Activated naive CD8-positive, alpha-beta T cell (primary cell): ENCODE data around the gene PRIMPOL.

Experiments used
- H3K27ac Mint-ChIP-seq: one replicate; pipeline ENCODE4 v1.8.0; 2021; ENCODE audit warnings: mixed read lengths
- H3K27me3 Mint-ChIP-seq: one replicate; pipeline ENCODE4 v1.8.0; 2021; ENCODE audit warnings: mixed read lengths
- H3K36me3 Mint-ChIP-seq: one replicate; pipeline ENCODE4 v1.8.0; 2021; ENCODE audit warnings: mixed read lengths
- H3K4me1 Mint-ChIP-seq: one replicate; pipeline ENCODE4 v1.8.0; 2021; ENCODE audit warnings: low read depth, mixed read lengths
- H3K4me3 Mint-ChIP-seq: one replicate; pipeline ENCODE4 v1.8.0; 2021; ENCODE audit warnings: mild to moderate bottlenecking, mixed read lengths
- H3K9me3 Mint-ChIP-seq: one replicate; pipeline ENCODE4 v1.8.0; 2021; ENCODE audit warnings: low read depth, mixed read lengths

PRIMPOL gene

DNA sequence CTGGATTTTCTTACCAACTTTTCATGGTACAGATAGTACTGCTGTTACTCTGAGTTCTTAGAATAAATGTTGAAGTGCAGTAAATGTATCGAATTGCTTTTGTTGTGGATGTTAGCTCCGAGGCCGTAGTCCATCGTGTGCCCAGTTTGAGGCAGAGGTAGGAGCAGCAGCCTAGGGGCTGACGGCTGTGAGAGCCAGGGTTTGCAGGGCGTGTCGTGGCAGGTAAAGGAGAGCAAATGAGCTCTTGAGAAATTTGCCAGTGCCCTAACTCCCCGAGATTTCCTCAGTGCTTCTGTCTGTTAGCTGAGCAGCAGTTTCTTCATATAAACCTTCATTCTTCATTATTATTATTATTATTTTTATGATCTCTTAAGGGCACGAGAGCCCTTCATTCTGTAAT, 21.6 kb downstream of the PRIMPOL start:
- H3K4me3 Mint-ChIP-seq, result no peak overlapping the region
- H3K4me1 Mint-ChIP-seq, result peaks cover 23% of the 10 kb centered on the region
- no peaks in the 10 kb centered on the region for H3K27me3 Mint-ChIP-seq
- H3K36me3 Mint-ChIP-seq, result peaks cover 21% of the 10 kb centered on the region
- no peaks in the 10 kb centered on the region for H3K9me3 Mint-ChIP-seq
- H3K27ac Mint-ChIP-seq, result no peak overlapping the region

DNA sequence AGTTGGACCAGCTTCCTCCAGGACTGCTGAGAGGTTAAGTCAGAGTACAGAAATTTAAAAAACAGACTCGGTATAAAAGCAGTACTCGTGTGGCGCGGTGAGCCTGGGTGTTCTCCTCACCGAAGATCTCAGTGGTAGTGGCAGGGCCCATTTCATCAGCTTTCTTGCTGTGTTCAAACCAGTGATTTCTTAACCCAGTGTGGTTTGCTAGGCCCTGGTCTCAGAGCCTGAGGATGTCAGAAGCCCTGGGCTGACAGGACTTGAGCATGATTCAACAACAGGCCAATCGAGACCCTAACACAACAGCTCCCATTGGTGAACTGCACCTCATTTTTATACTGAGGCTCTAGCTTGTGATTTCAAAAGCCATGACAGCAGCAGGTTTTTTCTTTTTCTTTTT, 23.2 kb downstream of the PRIMPOL start:
- Mint-ChIP-seq H3K4me1 (peaks cover 21% of the 10 kb centered on the region), H3K9me3 (no peaks in the 10 kb centered on the region), H3K27ac (no peak overlapping the region), H3K4me3 (no peak overlapping the region), H3K36me3 (peaks cover 15% of the 10 kb centered on the region), H3K27me3 (no peaks in the 10 kb centered on the region)

DNA sequence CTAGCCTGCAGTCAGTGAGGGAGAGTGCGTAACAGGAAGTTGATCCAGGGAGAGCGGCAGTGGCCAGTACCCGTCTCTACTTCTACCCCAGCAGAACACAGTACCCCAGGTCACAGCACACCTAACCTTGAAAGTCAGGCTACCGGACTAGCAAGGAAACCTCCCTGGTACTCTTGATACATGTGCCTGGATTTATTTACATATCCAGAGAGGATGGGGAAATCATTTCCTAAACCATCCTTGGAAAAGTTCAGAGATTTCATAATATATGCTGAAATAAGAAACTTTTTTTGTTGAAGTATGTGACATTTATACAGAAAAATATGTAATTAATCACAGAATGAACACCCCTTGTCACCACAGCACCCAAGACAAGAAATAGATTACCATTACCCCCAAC, 24.5 kb downstream of the PRIMPOL start:
- Mint-ChIP-seq H3K36me3 (peaks cover 7% of the 10 kb centered on the region), H3K4me3 (no peak overlapping the region), H3K9me3 (no peaks in the 10 kb centered on the region), H3K4me1 (peaks cover 10% of the 10 kb centered on the region), H3K27ac (no peak overlapping the region), H3K27me3 (no peaks in the 10 kb centered on the region)

DNA sequence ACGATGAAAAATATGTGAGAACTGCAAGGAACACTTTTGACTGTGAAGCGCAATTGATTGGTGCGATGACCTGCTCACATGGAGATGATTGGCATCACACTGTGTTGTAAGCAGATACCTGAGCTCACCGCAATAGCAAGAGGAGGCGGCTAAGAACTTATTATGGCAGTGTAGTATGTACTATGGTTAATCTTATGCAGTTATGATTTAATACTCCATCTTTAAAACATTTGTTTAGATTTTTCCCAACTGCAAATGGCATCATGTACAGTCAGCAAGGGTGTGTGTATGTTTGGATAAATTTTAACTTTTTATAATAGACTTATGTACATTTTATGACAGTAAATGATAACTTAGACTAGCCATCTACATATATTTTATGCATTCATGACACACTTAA, 25.5 kb downstream of the PRIMPOL start:
- H3K27ac Mint-ChIP-seq, result no peak overlapping the region
- no peak overlapping the region for H3K4me3 Mint-ChIP-seq
- no peaks in the 10 kb centered on the region for H3K4me1 Mint-ChIP-seq
- H3K27me3 Mint-ChIP-seq, result no peaks in the 10 kb centered on the region
- no peaks in the 10 kb centered on the region for H3K9me3 Mint-ChIP-seq
- H3K36me3 Mint-ChIP-seq, result peaks cover 9% of the 10 kb centered on the region

DNA sequence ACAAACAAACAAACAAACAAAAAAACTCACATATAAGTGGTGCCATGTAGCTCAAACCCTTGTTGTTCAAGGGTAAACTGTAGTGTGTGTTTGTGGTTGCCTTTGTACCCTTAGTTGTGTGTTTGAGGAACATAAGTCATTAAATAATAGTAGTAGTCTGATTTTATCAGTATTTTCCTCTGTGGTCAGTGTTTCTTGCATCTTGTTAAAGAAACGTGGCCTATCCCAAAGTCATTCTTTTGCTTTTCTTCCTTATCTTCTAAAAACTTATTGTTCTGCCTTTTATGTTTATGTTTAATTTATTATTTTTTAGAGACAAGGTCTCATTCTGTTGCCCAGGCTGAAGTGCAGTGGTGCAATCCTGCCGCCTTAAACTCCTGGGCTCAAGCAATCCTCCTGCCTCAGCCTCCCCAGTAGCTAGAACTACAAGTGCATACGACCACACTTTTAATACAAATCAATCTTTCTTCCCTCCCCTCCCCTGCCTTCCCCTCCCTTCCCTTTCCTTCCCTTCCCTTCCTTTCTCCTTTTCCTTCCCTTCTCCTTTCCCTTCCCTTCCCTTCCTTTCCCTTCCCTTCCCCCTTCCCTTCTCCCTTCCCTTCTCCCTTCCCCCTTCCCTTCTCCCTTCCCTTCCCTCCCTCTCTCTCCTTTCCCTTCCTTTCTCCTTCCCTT, 26.4 kb downstream of the PRIMPOL start:
- H3K4me1 Mint-ChIP-seq, result no peaks in the 10 kb centered on the region
- no peaks in the 10 kb centered on the region for H3K9me3 Mint-ChIP-seq
- no peak overlapping the region for H3K27ac Mint-ChIP-seq
- H3K4me3 Mint-ChIP-seq, result no peak overlapping the region
- H3K27me3 Mint-ChIP-seq, result no peaks in the 10 kb centered on the region
- peaks cover 9% of the 10 kb centered on the region for H3K36me3 Mint-ChIP-seq

DNA sequence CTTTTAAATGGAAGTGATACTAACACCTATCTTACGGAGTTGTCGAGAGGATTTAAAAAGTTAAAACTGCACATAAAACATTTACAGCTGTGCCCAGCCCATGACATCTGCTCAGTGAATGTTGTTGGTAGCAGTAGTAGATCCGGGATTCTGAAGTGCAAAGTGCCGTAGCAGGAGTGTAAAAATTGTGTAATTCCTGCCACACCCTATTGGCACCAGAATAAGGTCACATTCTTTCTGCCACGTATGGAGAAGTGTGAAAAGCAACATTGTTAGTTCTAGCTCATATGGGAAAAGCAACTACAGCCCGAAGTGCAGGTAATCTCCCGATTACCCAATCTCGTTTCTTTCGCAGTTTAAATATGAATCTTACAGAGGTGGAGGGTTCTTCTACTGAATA, 31.2 kb downstream of the PRIMPOL start:
- no peak overlapping the region for H3K4me3 Mint-ChIP-seq
- H3K36me3 Mint-ChIP-seq, result peaks cover 7% of the 10 kb centered on the region
- peaks cover 4% of the 10 kb centered on the region for H3K4me1 Mint-ChIP-seq
- no peaks in the 10 kb centered on the region for H3K9me3 Mint-ChIP-seq
- no peaks in the 10 kb centered on the region for H3K27me3 Mint-ChIP-seq
- H3K27ac Mint-ChIP-seq, result no peak overlapping the region

DNA sequence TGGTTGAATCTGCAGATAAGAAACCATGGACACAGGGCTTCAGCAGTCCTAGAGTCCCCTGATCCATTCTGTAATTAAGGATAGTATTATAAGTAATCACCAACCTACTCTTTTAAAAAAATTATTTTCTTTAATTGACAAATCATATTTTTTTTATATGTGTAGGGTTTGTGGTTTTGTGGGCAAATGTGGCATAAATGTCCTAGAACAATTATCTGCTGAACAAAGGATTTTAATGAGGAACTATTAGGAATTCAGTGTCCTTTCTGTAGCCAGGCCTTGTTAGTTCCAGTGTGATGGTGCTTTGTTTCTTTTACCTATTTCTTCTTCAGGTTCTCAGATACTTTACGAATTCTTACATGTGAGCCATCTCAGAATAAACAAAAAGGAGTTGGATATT, 32.4 kb downstream of the PRIMPOL start:
- H3K4me1 Mint-ChIP-seq, result peaks cover 4% of the 10 kb centered on the region
- no peak overlapping the region for H3K4me3 Mint-ChIP-seq
- H3K9me3 Mint-ChIP-seq, result no peaks in the 10 kb centered on the region
- no peaks in the 10 kb centered on the region for H3K27me3 Mint-ChIP-seq
- H3K27ac Mint-ChIP-seq, result no peak overlapping the region
- peaks cover 7% of the 10 kb centered on the region for H3K36me3 Mint-ChIP-seq

DNA sequence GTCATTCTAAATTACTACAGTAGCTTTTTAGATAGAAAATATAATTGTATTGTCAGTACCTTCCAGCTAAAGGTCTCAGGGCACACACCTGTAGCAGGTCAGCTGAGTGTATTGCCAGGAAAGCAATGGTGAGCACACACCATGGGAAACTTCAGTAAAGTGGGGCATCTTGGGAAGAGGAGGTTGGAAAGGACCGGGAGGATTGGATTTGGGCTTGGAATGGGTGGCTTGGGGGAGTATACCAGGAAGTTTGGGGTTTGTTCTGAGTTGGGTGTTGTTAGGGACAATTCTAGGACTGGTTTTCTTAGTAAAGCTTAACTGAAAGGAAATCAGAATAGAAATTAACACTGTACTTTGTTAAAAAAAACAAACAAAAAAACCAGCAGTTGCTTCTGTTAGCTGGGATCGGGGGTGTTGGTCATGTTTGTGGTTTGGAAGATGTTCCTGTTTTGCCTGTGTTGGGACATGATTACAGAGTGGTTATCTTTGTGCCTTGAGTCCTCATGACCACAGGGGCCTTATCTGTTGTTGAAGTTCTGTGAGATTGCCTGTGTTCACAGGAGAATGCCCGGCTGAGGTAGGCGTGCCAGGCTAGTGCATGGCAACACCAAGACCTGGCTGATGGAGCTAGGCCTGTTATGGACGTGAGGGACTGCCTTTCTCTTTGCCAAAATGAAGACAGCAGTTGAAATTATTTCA, 35.1 kb downstream of the PRIMPOL start:
- H3K4me3 Mint-ChIP-seq, result no peak overlapping the region
- H3K9me3 Mint-ChIP-seq, result no peaks in the 10 kb centered on the region
- H3K27ac Mint-ChIP-seq, result no peak overlapping the region
- H3K36me3 Mint-ChIP-seq, result peaks cover 5% of the 10 kb centered on the region
- H3K4me1 Mint-ChIP-seq, result peaks cover 7% of the 10 kb centered on the region
- H3K27me3 Mint-ChIP-seq, result no peaks in the 10 kb centered on the region

DNA sequence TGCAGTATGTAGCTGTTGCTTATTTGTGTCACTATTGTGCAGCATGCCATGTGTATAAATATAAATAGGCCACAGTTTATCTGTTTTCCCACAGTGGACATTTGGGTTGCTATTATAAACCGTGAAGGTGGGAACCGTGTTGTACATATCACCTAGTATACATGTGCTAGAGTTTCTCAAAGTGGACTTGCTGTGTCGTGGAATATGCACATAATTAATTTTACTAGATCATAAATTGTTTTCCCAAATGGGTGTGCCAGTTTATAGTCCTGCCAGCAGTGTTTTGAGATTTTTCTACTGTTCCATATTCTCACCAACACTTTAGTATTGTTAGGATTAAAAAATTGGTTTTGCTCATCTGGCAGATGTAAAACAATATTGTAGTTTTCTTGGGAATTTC, 38.5 kb downstream of the PRIMPOL start:
- Mint-ChIP-seq H3K4me1 (peaks cover 7% of the 10 kb centered on the region), H3K36me3 (peaks cover 8% of the 10 kb centered on the region), H3K27me3 (no peaks in the 10 kb centered on the region), H3K9me3 (no peaks in the 10 kb centered on the region), H3K27ac (no peak overlapping the region), H3K4me3 (no peak overlapping the region)

DNA sequence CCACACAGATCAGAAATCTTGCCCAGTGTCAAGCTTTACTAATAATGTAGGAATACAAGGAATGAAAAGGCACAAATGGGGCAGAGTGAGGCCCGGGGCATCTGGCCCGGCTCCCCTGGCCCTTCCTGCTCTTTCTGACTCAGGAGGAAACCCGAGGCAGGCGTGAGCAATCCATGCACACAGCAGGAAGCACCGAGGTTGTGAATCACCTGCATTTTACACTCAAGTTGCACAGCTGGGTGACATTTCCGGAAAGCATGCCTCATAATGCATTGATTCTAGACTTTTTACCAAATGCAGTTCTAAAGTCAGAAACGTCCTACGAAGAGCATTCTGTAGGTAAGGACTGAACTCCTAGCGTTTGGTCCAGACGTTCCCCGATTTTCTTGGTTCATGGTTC, 38.9 kb downstream of the PRIMPOL start:
- no peaks in the 10 kb centered on the region for H3K27me3 Mint-ChIP-seq
- peaks cover 7% of the 10 kb centered on the region for H3K36me3 Mint-ChIP-seq
- H3K27ac Mint-ChIP-seq, result no peak overlapping the region
- H3K9me3 Mint-ChIP-seq, result no peaks in the 10 kb centered on the region
- H3K4me1 Mint-ChIP-seq, result peaks cover 7% of the 10 kb centered on the region
- H3K4me3 Mint-ChIP-seq, result no peak overlapping the region

DNA sequence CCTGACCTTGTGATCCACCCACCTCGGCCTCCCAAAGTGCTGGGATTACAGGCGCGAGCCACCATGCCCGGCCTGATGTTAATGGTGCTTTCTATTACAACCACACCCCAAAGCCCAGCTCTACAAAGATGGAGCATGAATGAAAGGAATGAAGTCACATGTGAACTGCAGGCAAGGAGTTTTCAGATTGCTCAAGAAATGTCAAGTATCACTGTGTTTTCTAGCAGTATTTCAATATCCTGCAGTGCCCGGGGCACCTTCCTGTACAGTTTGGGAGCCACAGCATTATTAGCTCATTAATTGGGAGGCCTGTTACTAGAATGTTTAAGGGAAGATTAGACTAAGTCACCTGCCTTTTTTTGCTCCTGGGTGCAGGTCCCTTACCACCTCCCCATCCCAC, 40.1 kb downstream of the PRIMPOL start:
- H3K4me3 Mint-ChIP-seq, result no peak overlapping the region
- no peaks in the 10 kb centered on the region for H3K9me3 Mint-ChIP-seq
- H3K36me3 Mint-ChIP-seq, result peaks cover 8% of the 10 kb centered on the region
- no peak overlapping the region for H3K27ac Mint-ChIP-seq
- H3K4me1 Mint-ChIP-seq, result peaks cover 5% of the 10 kb centered on the region
- H3K27me3 Mint-ChIP-seq, result no peaks in the 10 kb centered on the region

DNA sequence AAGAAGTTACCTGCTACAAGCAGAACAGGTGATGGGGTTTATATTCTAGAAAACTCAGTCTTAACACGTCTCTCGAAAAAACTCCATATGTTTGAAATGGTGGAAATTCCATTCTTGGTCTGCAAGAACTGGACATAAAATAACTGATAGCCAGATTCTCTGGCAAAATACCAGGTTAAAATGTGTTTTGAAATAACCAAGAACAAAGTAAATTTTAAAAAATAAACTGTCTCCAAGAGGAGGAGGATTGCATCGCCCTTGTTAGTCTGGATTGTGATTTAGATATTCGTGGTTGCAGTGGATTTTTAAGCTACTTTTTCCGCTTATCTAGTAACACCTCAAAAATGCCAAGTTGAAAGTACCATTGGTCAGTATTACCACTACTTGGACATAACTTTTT, 43.5 kb downstream of the PRIMPOL start:
- H3K4me1 Mint-ChIP-seq, result peaks cover 3% of the 10 kb centered on the region
- peaks cover 10% of the 10 kb centered on the region for H3K36me3 Mint-ChIP-seq
- no peak overlapping the region for H3K4me3 Mint-ChIP-seq
- no peaks in the 10 kb centered on the region for H3K27me3 Mint-ChIP-seq
- no peaks in the 10 kb centered on the region for H3K9me3 Mint-ChIP-seq
- H3K27ac Mint-ChIP-seq, result no peak overlapping the region

DNA sequence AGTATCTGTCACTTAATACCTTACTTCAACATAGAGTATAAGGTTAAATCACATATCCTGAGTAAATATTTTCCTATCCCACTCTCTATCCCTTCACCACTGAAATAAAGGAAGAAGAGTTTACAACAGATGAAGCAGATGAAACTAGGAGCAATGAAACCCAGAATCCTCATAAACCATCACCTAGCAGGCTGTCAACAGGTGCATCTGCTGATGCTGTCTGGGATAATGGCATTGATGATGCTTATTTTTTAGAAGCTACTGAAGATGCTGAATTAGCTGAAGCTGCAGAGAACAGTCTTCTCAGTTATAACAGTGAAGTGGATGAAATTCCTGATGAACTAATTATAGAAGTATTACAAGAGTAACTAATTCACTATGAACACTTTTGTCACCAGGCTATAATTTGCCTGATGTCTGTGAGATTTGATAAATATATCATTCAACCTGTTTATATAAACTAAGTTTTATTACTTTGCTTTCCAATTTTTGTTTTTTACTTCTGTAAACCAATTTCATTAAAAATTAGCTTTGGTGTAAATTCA, 44.9 kb downstream of the PRIMPOL start:
- Mint-ChIP-seq H3K27ac (no peak overlapping the region), H3K4me1 (no peaks in the 10 kb centered on the region), H3K36me3 (peaks cover 10% of the 10 kb centered on the region), H3K4me3 (no peak overlapping the region), H3K27me3 (no peaks in the 10 kb centered on the region), H3K9me3 (no peaks in the 10 kb centered on the region)

DNA sequence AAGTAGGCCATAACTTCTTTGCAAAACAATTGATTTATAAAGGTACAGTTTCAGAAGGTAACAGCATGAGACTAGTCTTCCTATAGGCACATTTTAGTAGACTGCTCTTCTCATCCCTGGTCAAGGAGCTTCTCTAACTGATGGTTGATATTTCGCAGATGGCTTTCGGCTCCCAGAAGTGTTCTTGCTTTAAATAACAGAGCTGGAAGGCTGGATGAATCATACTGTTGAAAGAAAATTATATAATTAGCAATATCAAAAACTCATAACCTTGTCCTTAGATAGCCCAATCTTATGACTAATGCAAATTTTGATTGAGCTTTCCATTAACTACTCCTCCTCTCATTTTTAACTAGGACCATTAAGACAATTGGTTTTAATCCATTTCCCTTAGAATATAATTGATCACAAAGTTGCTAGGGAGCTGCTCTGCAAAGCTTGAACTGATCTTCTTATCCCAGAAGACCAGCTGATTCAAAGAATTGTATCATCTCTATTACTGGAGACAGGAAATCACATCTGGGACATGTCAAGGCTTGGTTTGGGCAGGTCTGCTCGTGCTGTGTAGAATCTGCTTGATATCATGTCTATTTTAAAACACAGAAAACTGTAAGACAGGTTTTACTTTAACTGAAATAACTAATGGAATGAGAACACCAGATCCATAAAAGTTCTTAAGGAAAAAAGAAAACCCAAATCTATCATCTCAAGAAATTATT, 45.8 kb downstream of the PRIMPOL start:
- no peak overlapping the region for H3K27ac Mint-ChIP-seq
- no peaks in the 10 kb centered on the region for H3K9me3 Mint-ChIP-seq
- H3K36me3 Mint-ChIP-seq, result peaks cover 10% of the 10 kb centered on the region
- no peaks in the 10 kb centered on the region for H3K27me3 Mint-ChIP-seq
- no peak overlapping the region for H3K4me3 Mint-ChIP-seq
- no peaks in the 10 kb centered on the region for H3K4me1 Mint-ChIP-seq

DNA sequence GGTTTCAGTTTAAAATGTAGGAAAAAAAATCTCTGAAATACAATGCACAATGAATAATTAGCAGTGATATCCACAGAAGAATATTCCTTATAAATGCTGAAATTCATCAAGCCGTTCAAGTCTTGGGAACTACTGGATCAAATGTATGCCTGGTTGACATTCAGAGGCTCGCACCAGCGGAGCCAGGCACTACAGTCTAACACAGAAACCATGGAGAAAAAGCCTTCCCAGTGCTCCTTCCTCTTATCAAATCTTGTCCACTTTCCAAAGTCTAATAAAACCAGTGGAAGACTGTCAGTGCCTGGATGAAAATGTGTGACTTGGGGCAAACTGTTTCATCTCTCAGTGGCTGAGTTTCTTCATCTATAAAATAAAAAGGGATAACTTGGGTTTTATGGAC, 48.4 kb downstream of the PRIMPOL start:
- Mint-ChIP-seq H3K4me3 (no peak overlapping the region), H3K9me3 (no peaks in the 10 kb centered on the region), H3K36me3 (peaks cover 11% of the 10 kb centered on the region), H3K27ac (no peak overlapping the region), H3K4me1 (no peaks in the 10 kb centered on the region), H3K27me3 (no peaks in the 10 kb centered on the region)
